Liver (tissue), 9 donors: Measurements from ENCODE around the gene RNASEH2C. TPM values are rescaled to one million over a fixed set of nuclear protein-coding genes. Genes with fewer than 3 reads are reported as not detected.

Experiments used
- DNase-seq: peaks from one replicate; pipeline ENCODE4 v3.0.0-alpha.2; 2017; ENCODE audit warnings: low spot score
- H3K27ac ChIP-seq, 2 donors: one replicate each; pipeline ENCODE4 v1.7.0; 2013; ENCODE audit warnings: inconsistent platforms in 2 of 2, low read length in 2 of 2, control low read depth in 1 of 2, low read depth in 1 of 2, mild to moderate bottlenecking in 1 of 2
- H3K27me3 ChIP-seq, 4 donors: one replicate each; pipeline versions ENCODE4 v1.6.1 to v1.7.0; 2013; ENCODE audit warnings: low read length in 3 of 4, inconsistent platforms in 1 of 4, mild to moderate bottlenecking in 1 of 4, moderate library complexity in 1 of 4; ENCODE audit not compliant: control insufficient read depth in 4 of 4, insufficient read depth in 4 of 4
- H3K36me3 ChIP-seq, 4 donors: one replicate each; pipeline versions ENCODE4 v1.6.1 to v1.7.0; 2013; ENCODE audit warnings: low read length in 3 of 4, mild to moderate bottlenecking in 3 of 4, low read depth in 1 of 4, moderate library complexity in 1 of 4; ENCODE audit not compliant: control insufficient read depth in 4 of 4, insufficient read depth in 3 of 4
- H3K4me1 ChIP-seq, 4 donors: one replicate each; pipeline versions ENCODE4 v1.6.1 to v1.7.0; 2013; ENCODE audit warnings: low read length in 3 of 4, mild to moderate bottlenecking in 3 of 4, moderate library complexity in 1 of 4; ENCODE audit not compliant: control insufficient read depth in 4 of 4, insufficient read depth in 4 of 4
- H3K4me3 ChIP-seq, 3 donors: one replicate each; pipeline versions ENCODE4 v1.6.1 to v1.7.0; 2013; ENCODE audit warnings: low read length in 3 of 3, control low read depth in 1 of 3, low read depth in 1 of 3, mild to moderate bottlenecking in 1 of 3
- H3K9ac ChIP-seq, 2 donors: one replicate each; pipeline ENCODE4 v1.7.0; 2013; ENCODE audit warnings: low read length in 2 of 2, mild to moderate bottlenecking in 2 of 2, moderate library complexity in 2 of 2, control low read depth in 1 of 2, low read depth in 1 of 2
- H3K9me3 ChIP-seq, 4 donors: one replicate each; pipeline versions ENCODE4 v1.6.1 to v1.7.0; 2013; ENCODE audit warnings: low read length in 3 of 4; ENCODE audit not compliant: control insufficient read depth in 4 of 4
- EGR1 ChIP-seq, 2 donors: IDR thresholded peaks; 2 replicates each; pipeline ENCODE4 v1.6.1; 2016 to 2018; ENCODE audit warnings: antibody characterized with exemption in 2 of 2, low read depth in 2 of 2
- FOXA1 ChIP-seq: IDR thresholded peaks from 2 replicates; pipeline ENCODE4 v1.6.1; 2016; ENCODE audit warnings: antibody characterized with exemption
- FOXA2 ChIP-seq: IDR thresholded peaks from 2 replicates; pipeline ENCODE4 v1.6.1; 2016; ENCODE audit warnings: antibody characterized with exemption
- GABPA ChIP-seq, 2 donors: IDR thresholded peaks in 1 of 2; conservative IDR thresholded peaks in 1 of 2; 2 replicates each; pipeline ENCODE4 v1.6.1; 2016; ENCODE audit warnings: antibody characterized with exemption in 2 of 2, mild to moderate bottlenecking in 1 of 2, moderate library complexity in 1 of 2
- HNF4A ChIP-seq, 2 donors: conservative IDR thresholded peaks; 2 replicates each; pipeline ENCODE4 v1.6.1; 2016; ENCODE audit warnings: antibody characterized with exemption in 2 of 2, mild to moderate bottlenecking in 2 of 2
- HNF4G ChIP-seq: IDR thresholded peaks from 2 replicates; pipeline ENCODE4 v1.6.1; 2016; ENCODE audit warnings: antibody characterized with exemption
- JUND ChIP-seq, 2 donors: IDR thresholded peaks; 2 replicates each; pipeline ENCODE4 v1.6.1; 2016; ENCODE audit warnings: antibody characterized with exemption in 2 of 2
- RXRA ChIP-seq, 2 donors: IDR thresholded peaks; 2 replicates each; pipeline ENCODE4 v1.6.1; 2017 to 2018; ENCODE audit warnings: antibody characterized with exemption in 2 of 2, mild to moderate bottlenecking in 1 of 2
- SP1 ChIP-seq: IDR thresholded peaks from 2 replicates; pipeline ENCODE4 v1.6.1; 2018; ENCODE audit warnings: antibody characterized with exemption, mild to moderate bottlenecking
- TAF1 ChIP-seq: conservative IDR thresholded peaks from 2 replicates; pipeline ENCODE4 v1.6.1; 2016; ENCODE audit warnings: antibody characterized with exemption, mild to moderate bottlenecking
- YY1 ChIP-seq: IDR thresholded peaks from 2 replicates; pipeline ENCODE4 v1.6.1; 2016; ENCODE audit warnings: antibody characterized with exemption, mild to moderate bottlenecking
- WGBS: extraction: QIAGEN DNeasy Blood & Tissue Kit; methylation state at CpG from one replicate; pipeline ENCODE4 v1.1.7; 2013; 5-methylcytosine and 5-hydroxymethylcytosine counted together
- polyA plus RNA-seq, 2 donors: library from polyadenylated mRNA; stranded (reverse) in 1 of 2; unstranded in 1 of 2; fragments of 200-250 nt in 1 of 2; fragments of >200 nt in 1 of 2; fragmentation: Nextera tagmentation in 1 of 2; extraction: Ambion mirVana in 1 of 2; gene quantifications; one replicate each; pipeline versions ENCODE4 v1.2.1 to v1.2.3, GENCODE V29; 2013 to 2015
- total RNA-seq, 2 donors: library from RNA; depleted of rRNA; stranded (reverse); fragments of >200 nt; gene quantifications; one replicate each; pipeline ENCODE4 v1.2.3, GENCODE V29; 2014
- TF ChIP-seq, protein P1 (sequence below): IDR thresholded peaks from 2 replicates; pipeline ENCODE4 v1.6.1; 2016; ENCODE audit warnings: antibody characterized with exemption, mild to moderate bottlenecking
- TF ChIP-seq, protein P2 (sequence below): fragments of 150-350 bp; IDR thresholded peaks from 2 replicates; pipeline ENCODE4 v1.5.1; 2017; ENCODE audit warnings: improper control_type of control experiment, low read depth, low read length; ENCODE audit not compliant: missing input control
- TF ChIP-seq, protein P3 (sequence below): IDR thresholded peaks from 2 replicates; pipeline ENCODE4 v1.6.1; 2016; ENCODE audit warnings: antibody characterized with exemption
- TF ChIP-seq, protein P4 (sequence below): IDR thresholded peaks from 2 replicates; pipeline ENCODE4 v1.6.1; 2016; ENCODE audit warnings: antibody characterized with exemption
- TF ChIP-seq, protein P5 (sequence below): IDR thresholded peaks from 2 replicates; pipeline ENCODE4 v1.6.1; 2016; ENCODE audit warnings: antibody characterized with exemption
- donor health status: healthy.
- donor health status: healthy.
- donor health status: healthy.
- donor health status: healthy.
- donor health status: healthy.

RNASEH2C gene
- total and polyA plus RNA-seq, 4 donors: 20.5 to 72.1 (median 39.0) TPM

DNA sequence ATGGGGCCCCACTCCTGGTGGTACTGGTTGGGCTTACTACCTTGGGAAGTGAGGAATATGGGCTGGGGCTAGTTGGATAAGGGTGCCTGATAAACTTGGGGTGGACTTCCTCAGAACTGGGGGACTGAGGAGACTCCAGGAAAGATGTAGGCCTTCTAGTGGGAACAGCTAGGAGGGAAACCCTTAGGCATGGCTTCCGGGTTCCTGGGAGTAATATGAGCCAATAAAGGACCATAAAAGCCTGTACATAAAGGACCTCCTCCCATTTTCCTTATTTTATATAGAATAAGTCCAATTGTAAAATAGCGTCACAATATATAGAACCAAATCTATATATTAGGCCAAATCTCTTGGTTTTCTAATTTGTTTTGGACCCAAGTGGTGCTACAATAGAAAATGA is 18.4 kb upstream of the RNASEH2C start:
- Histone ChIP-seq H3K27ac (no peak overlapping the region), H3K36me3 (no peaks in the 10 kb centered on the region), H3K9me3 (no peaks in the 10 kb centered on the region), H3K4me1 (peaks cover 0 to 7% (median 5%) of the 10 kb centered on the region in 4 donors), H3K9ac (no peak overlapping the region), H3K27me3 (no peaks in the 10 kb centered on the region), H3K4me3 (no peak overlapping the region)
- WGBS: 81% methylated on average over 2 of the region's 2 CpGs
- TF ChIP-seq FOXA1: no peak
- no peak for TF ChIP-seq TAF1
- no peak for TF ChIP-seq GABPA (IDR thresholded peaks at IDR 0.05 in 1 of 2, conservative IDR thresholded peaks at IDR 0.05 in 1 of 2)
- no peak for TF ChIP-seq HNF4A (conservative IDR thresholded peaks at IDR 0.05)
- TF ChIP-seq, protein P1, sequence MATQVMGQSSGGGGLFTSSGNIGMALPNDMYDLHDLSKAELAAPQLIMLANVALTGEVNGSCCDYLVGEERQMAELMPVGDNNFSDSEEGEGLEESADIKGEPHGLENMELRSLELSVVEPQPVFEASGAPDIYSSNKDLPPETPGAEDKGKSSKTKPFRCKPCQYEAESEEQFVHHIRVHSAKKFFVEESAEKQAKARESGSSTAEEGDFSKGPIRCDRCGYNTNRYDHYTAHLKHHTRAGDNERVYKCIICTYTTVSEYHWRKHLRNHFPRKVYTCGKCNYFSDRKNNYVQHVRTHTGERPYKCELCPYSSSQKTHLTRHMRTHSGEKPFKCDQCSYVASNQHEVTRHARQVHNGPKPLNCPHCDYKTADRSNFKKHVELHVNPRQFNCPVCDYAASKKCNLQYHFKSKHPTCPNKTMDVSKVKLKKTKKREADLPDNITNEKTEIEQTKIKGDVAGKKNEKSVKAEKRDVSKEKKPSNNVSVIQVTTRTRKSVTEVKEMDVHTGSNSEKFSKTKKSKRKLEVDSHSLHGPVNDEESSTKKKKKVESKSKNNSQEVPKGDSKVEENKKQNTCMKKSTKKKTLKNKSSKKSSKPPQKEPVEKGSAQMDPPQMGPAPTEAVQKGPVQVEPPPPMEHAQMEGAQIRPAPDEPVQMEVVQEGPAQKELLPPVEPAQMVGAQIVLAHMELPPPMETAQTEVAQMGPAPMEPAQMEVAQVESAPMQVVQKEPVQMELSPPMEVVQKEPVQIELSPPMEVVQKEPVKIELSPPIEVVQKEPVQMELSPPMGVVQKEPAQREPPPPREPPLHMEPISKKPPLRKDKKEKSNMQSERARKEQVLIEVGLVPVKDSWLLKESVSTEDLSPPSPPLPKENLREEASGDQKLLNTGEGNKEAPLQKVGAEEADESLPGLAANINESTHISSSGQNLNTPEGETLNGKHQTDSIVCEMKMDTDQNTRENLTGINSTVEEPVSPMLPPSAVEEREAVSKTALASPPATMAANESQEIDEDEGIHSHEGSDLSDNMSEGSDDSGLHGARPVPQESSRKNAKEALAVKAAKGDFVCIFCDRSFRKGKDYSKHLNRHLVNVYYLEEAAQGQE: no peak
- no peak for TF ChIP-seq RXRA (IDR thresholded peaks at IDR 0.05)
- TF ChIP-seq, protein P2, sequence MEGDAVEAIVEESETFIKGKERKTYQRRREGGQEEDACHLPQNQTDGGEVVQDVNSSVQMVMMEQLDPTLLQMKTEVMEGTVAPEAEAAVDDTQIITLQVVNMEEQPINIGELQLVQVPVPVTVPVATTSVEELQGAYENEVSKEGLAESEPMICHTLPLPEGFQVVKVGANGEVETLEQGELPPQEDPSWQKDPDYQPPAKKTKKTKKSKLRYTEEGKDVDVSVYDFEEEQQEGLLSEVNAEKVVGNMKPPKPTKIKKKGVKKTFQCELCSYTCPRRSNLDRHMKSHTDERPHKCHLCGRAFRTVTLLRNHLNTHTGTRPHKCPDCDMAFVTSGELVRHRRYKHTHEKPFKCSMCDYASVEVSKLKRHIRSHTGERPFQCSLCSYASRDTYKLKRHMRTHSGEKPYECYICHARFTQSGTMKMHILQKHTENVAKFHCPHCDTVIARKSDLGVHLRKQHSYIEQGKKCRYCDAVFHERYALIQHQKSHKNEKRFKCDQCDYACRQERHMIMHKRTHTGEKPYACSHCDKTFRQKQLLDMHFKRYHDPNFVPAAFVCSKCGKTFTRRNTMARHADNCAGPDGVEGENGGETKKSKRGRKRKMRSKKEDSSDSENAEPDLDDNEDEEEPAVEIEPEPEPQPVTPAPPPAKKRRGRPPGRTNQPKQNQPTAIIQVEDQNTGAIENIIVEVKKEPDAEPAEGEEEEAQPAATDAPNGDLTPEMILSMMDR: no peak
- no peak for TF ChIP-seq JUND (IDR thresholded peaks at IDR 0.05)
- no peak for TF ChIP-seq YY1
- no peak for TF ChIP-seq FOXA2
- no peak for TF ChIP-seq HNF4G
- no peak for TF ChIP-seq SP1
- TF ChIP-seq, protein P3, sequence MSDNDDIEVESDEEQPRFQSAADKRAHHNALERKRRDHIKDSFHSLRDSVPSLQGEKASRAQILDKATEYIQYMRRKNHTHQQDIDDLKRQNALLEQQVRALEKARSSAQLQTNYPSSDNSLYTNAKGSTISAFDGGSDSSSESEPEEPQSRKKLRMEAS: no peak
- TF ChIP-seq, protein P4, sequence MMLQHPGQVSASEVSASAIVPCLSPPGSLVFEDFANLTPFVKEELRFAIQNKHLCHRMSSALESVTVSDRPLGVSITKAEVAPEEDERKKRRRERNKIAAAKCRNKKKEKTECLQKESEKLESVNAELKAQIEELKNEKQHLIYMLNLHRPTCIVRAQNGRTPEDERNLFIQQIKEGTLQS: no peak
- no peak for TF ChIP-seq EGR1 (IDR thresholded peaks at IDR 0.05; ENCODE audit: low read depth in 2 of 2)
- DNase-seq: no peak

DNA sequence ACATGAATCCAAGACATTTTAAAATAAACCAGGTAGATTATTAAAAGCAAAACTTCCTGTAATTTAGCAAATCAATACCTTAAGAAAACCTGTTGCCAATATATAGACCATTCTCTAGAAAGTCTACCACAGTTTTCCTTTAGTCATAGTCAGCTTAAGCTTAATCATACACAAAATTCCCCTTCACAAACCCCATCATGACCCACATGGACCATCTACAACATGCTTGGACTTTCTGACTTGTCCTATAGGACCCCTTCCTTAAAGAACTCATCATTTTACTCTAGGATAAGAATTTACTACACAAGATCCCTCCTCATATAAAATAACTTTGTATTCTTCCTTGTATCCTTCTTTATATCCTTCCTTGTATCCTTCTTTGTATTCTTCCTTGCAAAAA is 16.2 kb upstream of the RNASEH2C start:
- no peaks in the 10 kb centered on the region for H3K4me1 ChIP-seq
- H3K9ac ChIP-seq: no peak overlapping the region
- TF ChIP-seq, protein P5, sequence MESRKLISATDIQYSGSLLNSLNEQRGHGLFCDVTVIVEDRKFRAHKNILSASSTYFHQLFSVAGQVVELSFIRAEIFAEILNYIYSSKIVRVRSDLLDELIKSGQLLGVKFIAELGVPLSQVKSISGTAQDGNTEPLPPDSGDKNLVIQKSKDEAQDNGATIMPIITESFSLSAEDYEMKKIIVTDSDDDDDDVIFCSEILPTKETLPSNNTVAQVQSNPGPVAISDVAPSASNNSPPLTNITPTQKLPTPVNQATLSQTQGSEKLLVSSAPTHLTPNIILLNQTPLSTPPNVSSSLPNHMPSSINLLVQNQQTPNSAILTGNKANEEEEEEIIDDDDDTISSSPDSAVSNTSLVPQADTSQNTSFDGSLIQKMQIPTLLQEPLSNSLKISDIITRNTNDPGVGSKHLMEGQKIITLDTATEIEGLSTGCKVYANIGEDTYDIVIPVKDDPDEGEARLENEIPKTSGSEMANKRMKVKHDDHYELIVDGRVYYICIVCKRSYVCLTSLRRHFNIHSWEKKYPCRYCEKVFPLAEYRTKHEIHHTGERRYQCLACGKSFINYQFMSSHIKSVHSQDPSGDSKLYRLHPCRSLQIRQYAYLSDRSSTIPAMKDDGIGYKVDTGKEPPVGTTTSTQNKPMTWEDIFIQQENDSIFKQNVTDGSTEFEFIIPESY: no peak
- no peak for TF ChIP-seq RXRA (IDR thresholded peaks at IDR 0.05)
- no peak for TF ChIP-seq HNF4A (conservative IDR thresholded peaks at IDR 0.05)
- no peak for TF ChIP-seq SP1
- TF ChIP-seq, protein P1: no peak
- TF ChIP-seq HNF4G: no peak
- TF ChIP-seq TAF1: no peak
- TF ChIP-seq, protein P2: no peak
- TF ChIP-seq, protein P4: no peak
- TF ChIP-seq JUND (IDR thresholded peaks at IDR 0.05): no peak
- no peak for TF ChIP-seq YY1
- H3K9me3 ChIP-seq: no peaks in the 10 kb centered on the region
- no peaks in the 10 kb centered on the region for H3K36me3 ChIP-seq
- no peak for DNase-seq
- H3K27ac ChIP-seq: no peak overlapping the region
- H3K4me3 ChIP-seq: no peak overlapping the region
- no peaks in the 10 kb centered on the region for H3K27me3 ChIP-seq
